Upper lobe of right lung (tissue), 1 donor: ENCODE results near the gene CORO6. TPM values are rescaled to one million over a fixed set of nuclear protein-coding genes. Genes with fewer than 3 reads are reported as not detected.
A peak's percentile ranks its signal among the peaks of the same experiment; 100 is the strongest.

Experiments
- ATAC-seq: fragments of 200-7000 bp; cut with Tn5 transposase; one replicate; pipeline ENCODE4 v1.9.1; 2020; ENCODE audit warnings: mild to moderate bottlenecking, moderate library complexity
- DNase-seq: peaks from one replicate; pipeline ENCODE4 v3.0.0-alpha.2; 2020
- H3K27ac ChIP-seq: fragments of 200-600 bp; one replicate; pipeline ENCODE4 v1.8.0; 2022
- H3K27me3 ChIP-seq: fragments of 200-600 bp; one replicate; pipeline ENCODE4 v1.8.0; 2022; ENCODE audit warnings: mild to moderate bottlenecking
- H3K36me3 ChIP-seq: fragments of 200-600 bp; one replicate; pipeline ENCODE4 v1.8.0; 2022
- H3K4me1 ChIP-seq: fragments of 200-600 bp; one replicate; pipeline ENCODE4 v1.8.0; 2022
- H3K4me3 ChIP-seq: fragments of 200-600 bp; one replicate; pipeline ENCODE4 v1.8.0; 2022; ENCODE audit warnings: mild to moderate bottlenecking
- H3K9me3 ChIP-seq: fragments of 200-600 bp; one replicate; pipeline ENCODE4 v1.8.0; 2022
- CTCF ChIP-seq: fragments of 200-600 bp; IDR thresholded peaks from one replicate; pipeline ENCODE4 v1.8.0; 2022; ENCODE audit warnings: antibody characterized with exemption
- intact Hi-C: fragments of 100-400 bp; cut with DNase I; formaldehyde crosslinking; loops from one replicate; pipeline ENCODE4 v1.11.0; 2022
- total RNA-seq: library from RNA; stranded (reverse); fragmentation: NEBNext Ultra II Directional; extraction: Animal tissue kit (Norgen Biotek cat#: 25700); gene quantifications from one replicate; pipeline ENCODE4 v1.2.1, GENCODE V29; 2021
- donor health status: DM: no; HTN: yes; CAD: no; lungs with severe emphysema.

Gene CORO6
- total RNA-seq, 1 donor from 2014 or later = 7.7 TPM

DNA sequence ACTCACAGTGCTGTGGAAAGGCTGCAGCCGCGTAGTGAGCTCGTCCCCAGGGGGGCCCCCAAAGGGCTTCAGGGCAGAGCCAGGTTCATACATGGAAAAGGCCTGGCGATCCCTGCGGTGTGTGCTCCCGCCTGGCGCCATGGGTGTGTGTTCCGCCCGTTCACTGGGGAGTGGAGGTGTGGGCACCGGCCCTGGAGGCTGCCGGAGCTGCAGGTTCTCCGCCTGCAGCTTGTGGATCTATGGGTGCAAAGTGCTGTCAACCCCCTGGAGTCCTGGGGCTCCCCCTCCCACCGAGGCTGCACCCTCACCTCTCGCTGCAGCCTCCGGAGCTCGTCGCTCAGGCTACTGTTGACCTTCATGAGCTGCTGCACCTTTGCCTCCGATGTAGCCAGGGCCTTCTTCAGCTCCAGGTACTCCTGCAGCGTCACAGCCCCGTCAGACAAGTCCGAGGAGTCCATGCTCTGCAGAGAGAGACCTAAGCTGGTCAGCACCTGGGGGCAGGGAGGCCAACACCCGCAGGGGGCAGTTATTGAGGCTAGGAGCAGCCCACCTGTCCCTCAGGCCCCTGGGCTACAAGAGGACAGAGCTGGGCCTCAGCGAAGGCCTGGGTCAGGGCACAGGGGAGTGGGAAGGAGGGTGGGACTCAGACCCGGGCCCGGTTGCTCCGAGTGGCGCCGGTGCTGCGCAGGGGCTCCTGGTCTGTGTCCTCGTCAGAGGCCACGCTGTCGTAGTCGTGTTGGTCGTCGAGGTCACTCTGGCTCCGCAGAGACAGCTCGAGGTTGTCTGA lies 46.3 kb downstream of the CORO6 start:
- Histone ChIP-seq H3K4me1 (peaks cover 8% of the 10 kb centered on the region), H3K27me3 (no peaks in the 10 kb centered on the region), H3K27ac (no peak overlapping the region), H3K4me3 (no peak overlapping the region), H3K9me3 (no peaks in the 10 kb centered on the region), H3K36me3 (peaks cover 57% of the 10 kb centered on the region)
- no peak for TF ChIP-seq CTCF
- DNase-seq (no peak), ATAC-seq (no peak)
- intact Hi-C loops = no loop called here

GRCh38 chr17:29575511-29576213 lies 47.0 kb downstream of the CORO6 start:
- Histone ChIP-seq H3K36me3 (peaks cover 49% of the 10 kb centered on the region), H3K4me1 (peaks cover 7% of the 10 kb centered on the region), H3K4me3 (no peak overlapping the region), H3K27me3 (no peaks in the 10 kb centered on the region), H3K9me3 (no peaks in the 10 kb centered on the region), H3K27ac (no peak overlapping the region)
- intact Hi-C loops = no loop called here
- DNase-seq (peak; percentile 57), ATAC-seq (no peak)
- TF ChIP-seq CTCF = no peak

DNA sequence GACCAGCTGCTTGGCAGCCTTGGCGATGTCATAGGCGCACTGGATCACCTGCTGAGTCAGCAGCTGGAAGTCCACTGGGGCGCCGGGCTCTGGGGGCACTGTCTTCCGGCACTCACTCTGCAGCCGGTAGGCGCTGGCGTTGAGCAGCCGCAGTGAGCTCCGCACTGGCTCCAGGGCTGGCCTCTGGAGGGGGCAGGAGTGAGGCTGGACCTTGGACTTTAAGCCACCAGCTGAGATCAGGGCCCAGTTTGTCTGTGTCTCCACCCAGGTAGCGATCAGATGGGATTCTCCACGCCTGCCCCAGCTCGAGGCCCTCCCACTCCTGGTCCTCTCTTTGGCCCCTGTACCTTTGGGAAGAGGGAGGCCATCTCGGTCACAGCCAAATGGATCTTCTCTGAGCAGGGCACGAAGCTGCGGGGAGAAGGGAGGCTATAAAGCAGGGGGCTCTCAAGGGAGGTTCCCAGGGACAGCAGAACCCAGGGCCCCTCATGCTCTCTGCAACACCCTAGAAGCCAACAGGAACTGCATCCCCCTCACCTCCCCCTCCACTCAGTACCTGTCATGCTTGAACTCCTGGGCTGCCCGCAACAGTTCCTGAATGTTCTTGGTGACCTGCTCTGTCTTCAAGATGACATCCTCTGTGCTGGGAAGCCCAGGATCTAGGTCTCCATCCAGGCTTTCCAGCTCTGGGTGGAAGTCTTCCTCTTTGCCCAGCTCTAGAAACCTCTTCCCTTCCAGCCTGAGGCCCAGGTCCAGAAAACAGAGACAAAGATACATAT lies 47.8 kb downstream of the CORO6 start:
- H3K4me3 ChIP-seq = no peak overlapping the region
- intact Hi-C loops = no loop called here
- H3K9me3 ChIP-seq = no peaks in the 10 kb centered on the region
- H3K27me3 ChIP-seq = no peaks in the 10 kb centered on the region
- peaks cover 5% of the 10 kb centered on the region for H3K4me1 ChIP-seq
- H3K27ac ChIP-seq = no peak overlapping the region
- DNase-seq = peak; percentile 41
- no peak for TF ChIP-seq CTCF
- H3K36me3 ChIP-seq = peaks cover 46% of the 10 kb centered on the region
- no peak for ATAC-seq

DNA sequence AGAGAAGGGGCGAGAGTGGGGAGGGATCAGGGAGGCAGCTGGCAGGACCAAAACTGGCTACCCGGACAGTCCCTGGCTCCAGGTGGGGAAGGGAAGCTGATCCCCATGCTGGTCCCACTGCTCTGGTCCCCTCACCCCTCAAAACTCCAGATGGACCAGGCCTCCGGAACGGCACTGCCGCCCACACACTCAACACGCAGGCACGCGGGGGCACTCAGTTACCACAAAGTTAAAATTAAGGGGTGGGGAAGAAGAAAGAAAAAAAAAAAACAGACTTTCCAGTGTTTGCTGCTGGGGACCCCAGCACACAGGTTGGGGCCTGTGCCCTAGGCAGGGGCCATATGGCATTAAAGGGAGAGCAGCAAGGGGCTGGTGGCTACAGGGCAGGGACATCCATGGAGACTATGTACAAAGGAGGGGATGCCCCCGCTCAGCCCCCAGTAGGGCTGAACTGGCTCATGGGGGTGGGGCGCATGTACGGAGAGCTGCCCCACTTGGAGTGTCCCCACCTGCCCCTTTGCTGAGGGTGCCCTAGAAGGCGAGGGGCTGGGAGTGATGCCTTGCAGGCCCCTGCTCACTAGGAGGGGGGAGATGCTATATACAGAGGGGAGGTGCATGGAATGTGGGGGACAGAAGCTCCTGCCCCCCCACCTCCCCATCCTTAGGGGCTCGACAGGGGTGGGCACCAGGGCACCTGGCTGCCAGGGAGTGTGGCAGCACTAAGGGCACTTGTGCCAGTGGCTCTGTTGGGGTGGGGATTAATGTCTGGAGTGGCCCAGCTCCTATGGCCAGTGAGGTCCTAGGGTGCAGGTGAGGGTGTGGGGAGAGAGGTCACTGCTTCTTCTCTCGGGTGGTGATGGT lies 48.6 kb downstream of the CORO6 start:
- Histone ChIP-seq H3K27ac (no peak overlapping the region), H3K36me3 (peaks cover 46% of the 10 kb centered on the region), H3K4me3 (no peak overlapping the region), H3K4me1 (peaks cover 11% of the 10 kb centered on the region), H3K9me3 (no peaks in the 10 kb centered on the region), H3K27me3 (no peaks in the 10 kb centered on the region)
- intact Hi-C loops = no loop called here
- DNase-seq (peak; percentile 58), ATAC-seq (no peak)
- no peak for TF ChIP-seq CTCF

GRCh38 chr17:29573558-29573869 lies 49.2 kb downstream of the CORO6 start:
- ATAC-seq = no peak
- H3K9me3 ChIP-seq = no peaks in the 10 kb centered on the region
- peaks cover 13% of the 10 kb centered on the region for H3K4me1 ChIP-seq
- peaks cover 46% of the 10 kb centered on the region for H3K36me3 ChIP-seq
- H3K4me3 ChIP-seq = no peak overlapping the region
- no peaks in the 10 kb centered on the region for H3K27me3 ChIP-seq
- H3K27ac ChIP-seq = no peak overlapping the region
- no peak for TF ChIP-seq CTCF
- peak; percentile 56 for DNase-seq
- intact Hi-C loops = no loop called here
